GM19238 (cell line): ENCODE data around the gene RBM47.
A peak's percentile ranks its signal among the peaks of the same experiment; 100 is the strongest.

Source experiments
- DNase-seq: peaks from one replicate; pipeline ENCODE4 v3.0.0; 2011; ENCODE audit warnings: low spot score; ENCODE audit not compliant: insufficient read length

RBM47 gene

GRCh38 chr4:40592034-40592433 is 37.6 kb downstream of the RBM47 start:
- DNase-seq = no peak

GRCh38 chr4:40587826-40588225 is 41.8 kb downstream of the RBM47 start:
- DNase-seq = no peak

GRCh38 chr4:40587351-40587750 is 42.3 kb downstream of the RBM47 start:
- DNase-seq = no peak

GRCh38 chr4:40586729-40587128 is 42.9 kb downstream of the RBM47 start:
- DNase-seq = no peak

- no peak for DNase-seq
Observed at GRCh38 chr4:40586034-40586433, 43.6 kb downstream of the RBM47 start.

GRCh38 chr4:40585201-40585799 is 44.4 kb downstream of the RBM47 start:
- no peak for DNase-seq

GRCh38 chr4:40584517-40585141 is 45.0 kb downstream of the RBM47 start:
- DNase-seq = no peak

GRCh38 chr4:40583850-40584439 is 45.7 kb downstream of the RBM47 start:
- DNase-seq = no peak

GRCh38 chr4:40582413-40582812 is 47.3 kb downstream of the RBM47 start:
- DNase-seq = no peak

- no peak for DNase-seq
Observed at GRCh38 chr4:40581254-40582140, 48.2 kb downstream of the RBM47 start.

- DNase-seq = no peak
Observed at GRCh38 chr4:40579983-40580382, 49.7 kb downstream of the RBM47 start.

- no peak for DNase-seq
Observed at GRCh38 chr4:40577588-40578253, 51.9 kb downstream of the RBM47 start.

GRCh38 chr4:40576651-40577480 is 52.8 kb downstream of the RBM47 start:
- DNase-seq = peak; percentile 41

GRCh38 chr4:40575846-40576245 is 53.8 kb downstream of the RBM47 start:
- no peak for DNase-seq

GRCh38 chr4:40573593-40574311 is 55.9 kb downstream of the RBM47 start:
- DNase-seq = no peak

GRCh38 chr4:40572692-40573310 is 56.9 kb downstream of the RBM47 start:
- no peak for DNase-seq

- no peak for DNase-seq
Observed at GRCh38 chr4:40571208-40571607, 58.5 kb downstream of the RBM47 start.

- no peak for DNase-seq
Observed at GRCh38 chr4:40570348-40571077, 59.2 kb downstream of the RBM47 start.
